Peyer's patch (tissue), 4 donors: Measurements from ENCODE around the gene POLD2.

ENCODE experiments used
- CTCF ChIP-seq, 6 experiments: fragments of 450-650 bp in 4 of 6; fragments of 200-600 bp in 2 of 6; sonication (generic) in 1 of 6; IDR thresholded peaks; one replicate each; pipeline ENCODE4 v1.5.1; 2017 to 2019; ENCODE audit warnings: antibody characterized with exemption in 6 of 6, mild to moderate bottlenecking in 3 of 6, moderate library complexity in 1 of 6
- POLR2A ChIP-seq, 2 donors: fragments of 450-650 bp; IDR thresholded peaks; one replicate each; pipeline ENCODE4 v1.5.1; 2017; ENCODE audit warnings: antibody characterized with exemption in 2 of 2, mild to moderate bottlenecking in 2 of 2, moderate library complexity in 2 of 2

GRCh38 chr7:44133295-44133694 lies 9.9 kb upstream of the POLD2 start:
- TF ChIP-seq CTCF (IDR thresholded peaks at IDR 0.05) (no peak), POLR2A (IDR thresholded peaks at IDR 0.05) (no peak)
